Endothelial cell (in vitro differentiated cells): ENCODE measurements around the gene C1RL. TPM values are rescaled to one million over a fixed set of nuclear protein-coding genes. Genes with fewer than 3 reads are reported as not detected.

Experiments
- DNase-seq: peaks from one replicate; pipeline ENCODE4 v3.0.0; 2021; ENCODE audit warnings: low spot score
- H3K27ac Mint-ChIP-seq: one replicate; pipeline ENCODE4 v1.8.0; 2021; ENCODE audit warnings: mixed read lengths, inconsistent platforms; ENCODE audit not compliant: unreplicated experiment
- H3K27me3 Mint-ChIP-seq: one replicate; pipeline ENCODE4 v1.8.0; 2021; ENCODE audit warnings: mild to moderate bottlenecking, moderate library complexity, mixed read lengths, inconsistent platforms; ENCODE audit not compliant: unreplicated experiment
- H3K36me3 Mint-ChIP-seq: one replicate; pipeline ENCODE4 v1.8.0; 2021; ENCODE audit warnings: mild to moderate bottlenecking, low read depth, mixed read lengths, inconsistent platforms; ENCODE audit not compliant: unreplicated experiment
- H3K4me1 Mint-ChIP-seq: one replicate; pipeline ENCODE4 v1.8.0; 2021; ENCODE audit warnings: mild to moderate bottlenecking, mixed read lengths, inconsistent platforms; ENCODE audit not compliant: unreplicated experiment
- H3K4me3 Mint-ChIP-seq: one replicate; pipeline ENCODE4 v1.8.0; 2021; ENCODE audit warnings: mild to moderate bottlenecking, mixed read lengths, inconsistent platforms; ENCODE audit not compliant: unreplicated experiment
- H3K9me3 Mint-ChIP-seq: one replicate; pipeline ENCODE4 v1.8.0; 2021; ENCODE audit warnings: mixed read lengths, inconsistent platforms; ENCODE audit not compliant: unreplicated experiment
- CTCF ChIP-seq: fragments of 200-600 bp; sonication (generic); IDR thresholded peaks from one replicate; pipeline ENCODE4 v1.5.0; 2021; ENCODE audit warnings: antibody characterized with exemption; ENCODE audit not compliant: unreplicated experiment
- total RNA-seq: library from RNA; stranded (reverse); fragmentation: NEBNext Ultra II Directional; extraction: Animal tissue kit (Norgen Biotek cat#: 25700); gene quantifications from one replicate; pipeline ENCODE4 v1.2.1, GENCODE V29; 2021; ENCODE audit not compliant: unreplicated experiment

The C1RL gene
- total RNA-seq, 1 donor from 2014 or later: 62.3 TPM

- no peak overlapping the region for H3K27ac Mint-ChIP-seq
- H3K36me3 Mint-ChIP-seq: peaks cover 9% of the 10 kb centered on the region
- peaks cover 9% of the 10 kb centered on the region for H3K4me1 Mint-ChIP-seq
- DNase-seq: no peak
- H3K27me3 Mint-ChIP-seq: peaks cover 8% of the 10 kb centered on the region
- no peaks in the 10 kb centered on the region for H3K9me3 Mint-ChIP-seq
- no peak for TF ChIP-seq CTCF
- no peak overlapping the region for H3K4me3 Mint-ChIP-seq
These were observed 12.3 kb upstream of the C1RL start for GRCh38 chr12:7121324-7121723.

GRCh38 chr12:7120166-7120565 is 11.2 kb upstream of the C1RL start:
- H3K36me3 Mint-ChIP-seq: peaks cover 15% of the 10 kb centered on the region

GRCh38 chr12:7118881-7119280 is 9.9 kb upstream of the C1RL start:
- Mint-ChIP-seq H3K27ac (no peak overlapping the region), H3K27me3 (peaks cover 8% of the 10 kb centered on the region), H3K36me3 (peaks cover 23% of the 10 kb centered on the region), H3K4me1 (peaks cover 6% of the 10 kb centered on the region), H3K4me3 (no peak overlapping the region), H3K9me3 (no peaks in the 10 kb centered on the region)
- no peak for TF ChIP-seq CTCF
- DNase-seq: no peak

More at GRCh38 chr12:7120166-7120565, 11.2 kb upstream of the C1RL start:
- Mint-ChIP-seq H3K9me3 (no peaks in the 10 kb centered on the region), H3K27ac (no peak overlapping the region), H3K4me3 (no peak overlapping the region), H3K4me1 (peaks cover 9% of the 10 kb centered on the region), H3K27me3 (peaks cover 8% of the 10 kb centered on the region)
- TF ChIP-seq CTCF: no peak
- no peak for DNase-seq

- peaks cover 23% of the 10 kb centered on the region for H3K36me3 Mint-ChIP-seq
- H3K4me1 Mint-ChIP-seq: no peaks in the 10 kb centered on the region
- no peak overlapping the region for H3K4me3 Mint-ChIP-seq
These were observed 8.7 kb upstream of the C1RL start for GRCh38 chr12:7117670-7118069.

GRCh38 chr12:7116916-7117315 is 7.9 kb upstream of the C1RL start:
- no peak overlapping the region for H3K27ac Mint-ChIP-seq
- H3K4me1 Mint-ChIP-seq: no peaks in the 10 kb centered on the region
- H3K27me3 Mint-ChIP-seq: peaks cover 6% of the 10 kb centered on the region
- TF ChIP-seq CTCF: no peak
- H3K9me3 Mint-ChIP-seq: no peaks in the 10 kb centered on the region
- H3K36me3 Mint-ChIP-seq: peaks cover 21% of the 10 kb centered on the region
- no peak for DNase-seq
- no peak overlapping the region for H3K4me3 Mint-ChIP-seq

More at GRCh38 chr12:7117670-7118069, 8.7 kb upstream of the C1RL start:
- no peak for DNase-seq
- Mint-ChIP-seq H3K27me3 (peaks cover 6% of the 10 kb centered on the region), H3K9me3 (no peaks in the 10 kb centered on the region), H3K27ac (no peak overlapping the region)
- no peak for TF ChIP-seq CTCF
